ENCODE results near the gene PRM1. TPM values are rescaled to one million over a fixed set of nuclear protein-coding genes. Genes with fewer than 3 reads are reported as not detected.

Gene PRM1
- total and polyA plus RNA-seq, 2 of the 13 experiments (the other 11 are each of a cell fraction or from before 2014, with no cell fraction given): not detected

- TF ChIP-seq ZEB1 (IDR thresholded peaks at IDR 0.05; ENCODE audit: insufficient replicate concordance, low read depth) (no peak), ZBTB43 (CRISPR knock-in tag; conservative IDR thresholded peaks at IDR 0.05) (peak; percentile 77; the same call in 1 of the 2 replicates), ZNF605 (CRISPR knock-in tag; IDR thresholded peaks at IDR 0.05) (peak; percentile 80), SMYD3 (CRISPR knock-in tag; IDR thresholded peaks at IDR 0.05) (no peak; the same call in 1 of the 2 replicates), TBX2 (CRISPR knock-in tag; IDR thresholded peaks at IDR 0.05; ENCODE audit: borderline replicate concordance) (peak; percentile 92), YY1 (IDR thresholded peaks at IDR 0.05; ENCODE audit: insufficient read depth, insufficient replicate concordance, low read depth, low read length) (peak; percentile 31), ATAD3A (CRISPR knock-in tag; IDR thresholded peaks at IDR 0.05) (peak; percentile 73; the same call in 1 of the 2 replicates), ATF6 (CRISPR knock-in tag; conservative IDR thresholded peaks at IDR 0.05) (no peak), ZC3H13 (CRISPR knock-in tag; IDR thresholded peaks at IDR 0.05) (peak; percentile 89), ZNF33A (CRISPR knock-in tag; IDR thresholded peaks at IDR 0.05; ENCODE audit: borderline replicate concordance) (no peak), RXRA (CRISPR knock-in tag; IDR thresholded peaks at IDR 0.05) (peak; percentile 73), AGO1 (IDR thresholded peaks at IDR 0.05; ENCODE audit: low read depth, low read length, poor library complexity, severe bottlenecking) (peak; percentile 21), AHDC1 (CRISPR knock-in tag; IDR thresholded peaks at IDR 0.05; ENCODE audit: borderline replicate concordance) (peak; percentile 63), ZNF337 (CRISPR knock-in tag; IDR thresholded peaks at IDR 0.05; ENCODE audit: borderline replicate concordance, low read depth) (no peak), ZNF749 (CRISPR knock-in tag; IDR thresholded peaks at IDR 0.05; ENCODE audit: borderline replicate concordance) (no peak), HIVEP1 (CRISPR knock-in tag; IDR thresholded peaks at IDR 0.05) (peak; percentile 47; the same call in 1 of the 2 replicates), ATF5 (CRISPR knock-in tag; IDR thresholded peaks at IDR 0.05; ENCODE audit: low read depth) (no peak), CBX2 (IDR thresholded peaks at IDR 0.05; ENCODE audit: low read depth, low read length) (no peak), CBX2 (CRISPR knock-in tag; IDR thresholded peaks at IDR 0.05; ENCODE audit: low read depth) (no peak), ZFP37 (CRISPR knock-in tag; IDR thresholded peaks at IDR 0.05; ENCODE audit: borderline replicate concordance) (0 out of 2 replicates have a peak, but pooled peaks have one; percentile 43)
Observed at GRCh38 chr16:11297492-11298142, 16.5 kb upstream of the PRM1 start (continued).
